ENCODE results near the gene AK5. TPM values are rescaled to one million over a fixed set of nuclear protein-coding genes. Genes with fewer than 3 reads are reported as not detected.

AK5 gene
- total and polyA plus RNA-seq, 3 donors from 2014 or later: 28.0 to 40.4 (median 28.7) TPM

DNA sequence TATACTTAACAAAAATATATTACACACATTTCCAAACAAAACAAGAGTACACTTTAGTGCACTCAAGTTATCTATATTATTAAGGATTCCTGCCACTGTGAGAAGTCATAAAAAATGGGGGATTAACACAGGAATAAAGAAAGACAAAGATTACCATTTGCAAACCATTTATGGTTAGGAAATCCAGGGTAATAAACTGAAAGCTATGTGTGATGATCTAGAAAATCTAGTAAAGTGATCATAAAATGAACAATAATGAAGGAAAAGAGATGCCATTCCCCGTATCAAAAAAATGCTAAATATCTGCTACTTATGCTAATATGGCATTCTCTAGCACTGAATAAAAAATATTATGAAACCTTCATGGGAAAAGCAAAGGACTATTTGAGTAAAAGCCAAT, 101.4 kb downstream of the AK5 start:
- 84 to 87% methylated on average over 1 of the region's 1 CpG for WGBS, 2 donors
- no peaks in the 10 kb centered on the region for H3K9me3 ChIP-seq
- intact Hi-C loops (cut with DNase I; ENCODE audit: low total_unique reads): no loop called here
- no peak overlapping the region for H3K27ac ChIP-seq
- no peaks in the 10 kb centered on the region for H3K4me1 ChIP-seq
- H3K4me3 ChIP-seq: no peak overlapping the region
- no peaks in the 10 kb centered on the region for H3K27me3 ChIP-seq
- no peak for DNase-seq
- no peaks in the 10 kb centered on the region for H3K36me3 ChIP-seq (ENCODE audit: low read depth, missing control alignments)
- no peak for TF ChIP-seq POLR2A (IDR thresholded peaks at IDR 0.05)
- TF ChIP-seq, protein P1, sequence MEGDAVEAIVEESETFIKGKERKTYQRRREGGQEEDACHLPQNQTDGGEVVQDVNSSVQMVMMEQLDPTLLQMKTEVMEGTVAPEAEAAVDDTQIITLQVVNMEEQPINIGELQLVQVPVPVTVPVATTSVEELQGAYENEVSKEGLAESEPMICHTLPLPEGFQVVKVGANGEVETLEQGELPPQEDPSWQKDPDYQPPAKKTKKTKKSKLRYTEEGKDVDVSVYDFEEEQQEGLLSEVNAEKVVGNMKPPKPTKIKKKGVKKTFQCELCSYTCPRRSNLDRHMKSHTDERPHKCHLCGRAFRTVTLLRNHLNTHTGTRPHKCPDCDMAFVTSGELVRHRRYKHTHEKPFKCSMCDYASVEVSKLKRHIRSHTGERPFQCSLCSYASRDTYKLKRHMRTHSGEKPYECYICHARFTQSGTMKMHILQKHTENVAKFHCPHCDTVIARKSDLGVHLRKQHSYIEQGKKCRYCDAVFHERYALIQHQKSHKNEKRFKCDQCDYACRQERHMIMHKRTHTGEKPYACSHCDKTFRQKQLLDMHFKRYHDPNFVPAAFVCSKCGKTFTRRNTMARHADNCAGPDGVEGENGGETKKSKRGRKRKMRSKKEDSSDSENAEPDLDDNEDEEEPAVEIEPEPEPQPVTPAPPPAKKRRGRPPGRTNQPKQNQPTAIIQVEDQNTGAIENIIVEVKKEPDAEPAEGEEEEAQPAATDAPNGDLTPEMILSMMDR (IDR thresholded peaks at IDR 0.05): no peak

DNA sequence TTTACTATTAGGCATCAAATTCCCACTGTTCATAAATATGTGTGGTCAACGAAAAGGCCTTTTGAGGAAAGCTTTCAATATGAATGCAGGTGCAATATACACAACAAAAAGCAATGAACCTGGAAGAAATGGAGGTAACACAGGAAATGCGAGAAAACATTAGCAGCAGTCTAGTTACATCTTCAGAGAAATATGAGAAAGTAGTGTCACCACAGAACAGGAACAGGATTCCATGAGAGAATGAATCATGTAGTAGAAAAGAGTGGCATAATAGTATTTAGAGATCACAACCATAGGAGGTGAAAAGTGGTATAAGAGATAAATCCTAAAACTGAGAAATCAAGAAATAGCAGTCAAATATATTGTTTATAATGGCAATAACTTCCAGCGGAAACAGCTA, 103.7 kb downstream of the AK5 start:
- WGBS, 2 donors: 94 to 97% methylated on average over 3 of the region's 3 CpGs
- H3K27me3 ChIP-seq: no peaks in the 10 kb centered on the region
- DNase-seq: no peak
- TF ChIP-seq POLR2A (IDR thresholded peaks at IDR 0.05): no peak
- TF ChIP-seq, protein P1 (IDR thresholded peaks at IDR 0.05): no peak
- intact Hi-C loops (cut with DNase I; ENCODE audit: low total_unique reads): no loop called here
- H3K4me1 ChIP-seq: no peaks in the 10 kb centered on the region
- no peaks in the 10 kb centered on the region for H3K36me3 ChIP-seq (ENCODE audit: low read depth, missing control alignments)
- no peaks in the 10 kb centered on the region for H3K9me3 ChIP-seq
- no peak overlapping the region for H3K27ac ChIP-seq
- H3K4me3 ChIP-seq: no peak overlapping the region

DNA sequence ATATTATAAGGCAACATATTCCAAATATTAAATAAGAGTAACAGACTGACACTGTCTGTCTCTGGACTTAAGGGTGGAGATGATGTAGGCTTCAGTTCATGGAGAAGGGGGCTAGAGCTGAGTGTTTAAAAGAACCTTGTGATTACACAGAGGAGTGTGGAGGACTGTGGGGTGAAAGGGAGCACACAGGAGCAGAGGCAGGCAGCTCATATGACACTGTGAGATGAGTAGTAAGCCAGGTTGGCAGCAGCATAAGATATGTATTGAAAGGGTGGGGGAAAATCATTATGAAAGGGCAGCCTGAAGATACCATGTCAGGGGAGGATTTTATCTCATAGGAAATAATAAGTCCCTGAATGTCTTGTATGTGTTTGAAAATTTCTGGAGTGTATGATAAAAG, 104.5 kb downstream of the AK5 start:
- H3K27ac ChIP-seq: no peak overlapping the region
- no peaks in the 10 kb centered on the region for H3K36me3 ChIP-seq (ENCODE audit: low read depth, missing control alignments)
- no peak for TF ChIP-seq POLR2A (IDR thresholded peaks at IDR 0.05)
- TF ChIP-seq, protein P1 (IDR thresholded peaks at IDR 0.05): no peak
- no peaks in the 10 kb centered on the region for H3K9me3 ChIP-seq
- DNase-seq: no peak
- intact Hi-C loops (cut with DNase I; ENCODE audit: low total_unique reads): no loop called here
- no peaks in the 10 kb centered on the region for H3K4me1 ChIP-seq
- no peaks in the 10 kb centered on the region for H3K27me3 ChIP-seq
- H3K4me3 ChIP-seq: no peak overlapping the region

DNA sequence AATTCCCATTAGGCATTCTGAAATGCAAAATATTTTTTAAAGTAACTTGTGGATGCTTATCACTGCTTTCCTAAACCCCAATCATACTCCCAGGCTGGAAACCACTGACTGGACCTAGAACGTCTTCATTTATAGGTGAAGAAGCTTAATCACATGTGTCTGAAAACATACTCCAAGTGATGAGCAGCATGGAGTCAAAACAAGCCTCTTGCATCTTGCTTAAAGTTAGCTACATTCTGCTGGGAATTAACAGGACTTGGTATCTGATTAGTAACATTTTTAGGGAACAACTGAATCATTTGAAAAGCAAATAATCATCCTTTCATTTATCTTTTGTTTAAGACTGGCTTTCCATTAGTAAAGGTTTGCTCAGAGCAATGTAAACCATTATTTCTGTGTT, 105.7 kb downstream of the AK5 start:
- no peak overlapping the region for H3K4me3 ChIP-seq
- H3K4me1 ChIP-seq: no peaks in the 10 kb centered on the region
- no peak overlapping the region for H3K27ac ChIP-seq
- no peaks in the 10 kb centered on the region for H3K36me3 ChIP-seq (ENCODE audit: low read depth, missing control alignments)
- WGBS, 2 donors: 72 to 83% methylated on average over 1 of the region's 1 CpG
- H3K27me3 ChIP-seq: no peaks in the 10 kb centered on the region
- intact Hi-C loops (cut with DNase I; ENCODE audit: low total_unique reads): no loop called here
- no peak for DNase-seq
- TF ChIP-seq POLR2A (IDR thresholded peaks at IDR 0.05): no peak
- TF ChIP-seq, protein P1 (IDR thresholded peaks at IDR 0.05): no peak
- H3K9me3 ChIP-seq: no peaks in the 10 kb centered on the region

DNA sequence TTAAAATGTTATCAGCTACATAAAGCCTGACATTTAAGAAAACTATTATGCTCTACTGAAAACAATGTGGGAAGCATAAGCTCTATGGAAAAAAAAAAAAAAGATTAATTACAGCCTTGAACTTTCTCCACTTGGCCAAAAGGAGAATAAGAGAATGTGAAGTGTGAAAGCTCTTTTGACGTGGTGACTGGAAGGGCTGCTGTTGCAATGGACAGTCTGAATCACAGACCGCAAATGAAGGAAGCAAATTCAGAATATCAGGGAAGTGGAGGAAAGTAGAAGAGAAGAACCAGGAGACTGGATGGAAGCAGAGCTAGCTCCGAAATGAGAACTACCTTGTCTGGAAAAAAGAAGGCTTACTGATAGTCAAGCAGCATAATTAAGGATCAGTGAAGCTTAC, 106.8 kb downstream of the AK5 start:
- TF ChIP-seq POLR2A (IDR thresholded peaks at IDR 0.05): no peak
- TF ChIP-seq, protein P1 (IDR thresholded peaks at IDR 0.05): no peak
- 66 to 73% methylated on average over 3 of the region's 3 CpGs for WGBS, 2 donors
- H3K4me3 ChIP-seq: no peak overlapping the region
- no peak overlapping the region for H3K27ac ChIP-seq
- H3K9me3 ChIP-seq: no peaks in the 10 kb centered on the region
- H3K36me3 ChIP-seq (ENCODE audit: low read depth, missing control alignments): no peaks in the 10 kb centered on the region
- H3K4me1 ChIP-seq: no peaks in the 10 kb centered on the region
- intact Hi-C loops (cut with DNase I; ENCODE audit: low total_unique reads): no loop called here
- no peak for DNase-seq
- no peaks in the 10 kb centered on the region for H3K27me3 ChIP-seq
